ENCODE results near the gene MMP12.

The MMP12 gene

DNA sequence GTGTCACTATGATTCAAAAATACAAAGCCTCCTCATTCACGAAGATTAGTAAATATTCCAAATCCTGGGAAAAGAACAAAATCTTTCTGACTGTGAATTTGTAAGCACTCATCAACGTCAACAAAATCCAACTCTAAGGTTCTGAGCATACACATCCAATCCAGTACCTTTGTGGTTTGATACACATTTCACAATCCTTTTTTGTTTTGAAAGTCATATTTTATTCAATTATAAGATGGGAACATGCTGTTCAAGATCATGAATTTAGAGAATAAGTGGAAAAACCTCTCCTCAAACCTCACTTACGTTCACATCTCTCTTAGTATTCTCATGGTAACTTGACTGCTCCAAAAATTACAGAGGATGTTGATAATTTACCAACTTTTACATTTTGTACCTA is 21.7 kb downstream of the MMP12 start:
- WGBS, 2 experiments, result 92 to 94% methylated on average over 2 to 3 of the region's 3 CpGs
- H3K36me3 ChIP-seq (ENCODE audit: control insufficient read depth, insufficient read depth, low read length), result no peaks in the 10 kb centered on the region
- H3K9me3 ChIP-seq (ENCODE audit: control insufficient read depth, low read length), result no peaks in the 10 kb centered on the region
- no peaks in the 10 kb centered on the region for H3K4me1 ChIP-seq (ENCODE audit: control insufficient read depth, insufficient read depth, low read length)
- H3K27me3 ChIP-seq (ENCODE audit: control insufficient read depth, insufficient read depth, low read length, poor library complexity, severe bottlenecking), result no peaks in the 10 kb centered on the region
- H3K27ac ChIP-seq (ENCODE audit: insufficient read depth, low read depth, low read length, poor library complexity, severe bottlenecking), result no peak overlapping the region
- no peak overlapping the region for H3K4me3 ChIP-seq (ENCODE audit: insufficient read depth, low read depth, low read length)

DNA sequence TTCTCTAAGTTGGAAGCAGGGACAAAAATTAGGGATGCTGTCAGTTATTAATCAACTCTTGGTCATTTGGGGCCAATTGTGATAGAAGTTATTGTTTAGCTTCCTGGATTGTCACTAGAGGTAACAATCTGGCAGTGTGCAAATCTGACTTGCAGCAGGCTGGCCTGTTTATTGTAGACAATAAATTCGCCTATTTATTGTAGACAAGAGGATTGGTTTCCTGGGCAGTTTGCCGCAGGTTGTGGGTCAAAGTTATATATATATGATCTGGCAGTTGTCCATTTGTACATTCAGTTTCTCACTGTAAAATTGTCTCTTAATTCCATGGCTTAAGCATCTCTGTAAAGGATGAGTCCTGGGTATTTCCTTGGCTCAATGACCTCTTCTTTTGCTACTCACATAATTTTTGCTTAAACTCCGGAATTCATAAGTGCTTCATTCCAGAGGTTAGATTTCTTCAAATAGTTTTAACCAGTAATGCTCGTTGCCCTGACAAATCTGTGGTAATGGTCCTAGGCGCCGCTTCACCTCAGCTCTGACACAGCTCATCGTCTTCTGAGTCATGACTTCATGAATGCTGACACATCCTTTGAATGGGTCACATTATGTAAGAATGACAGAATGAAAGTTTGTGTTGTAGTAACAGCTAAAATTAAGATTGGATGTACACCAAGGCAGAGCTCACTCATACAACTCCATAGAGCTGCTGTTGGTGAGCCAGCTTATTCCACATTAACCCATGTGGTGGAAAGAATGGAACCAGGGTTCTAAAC is 23.6 kb downstream of the MMP12 start:
- no peaks in the 10 kb centered on the region for H3K9me3 ChIP-seq (ENCODE audit: control insufficient read depth, low read length)
- H3K27ac ChIP-seq (ENCODE audit: insufficient read depth, low read depth, low read length, poor library complexity, severe bottlenecking), result no peak overlapping the region
- WGBS, 2 experiments, result 95 to 96% methylated on average over 7 of the region's 7 CpGs
- H3K4me3 ChIP-seq (ENCODE audit: insufficient read depth, low read depth, low read length), result no peak overlapping the region
- no peaks in the 10 kb centered on the region for H3K4me1 ChIP-seq (ENCODE audit: control insufficient read depth, insufficient read depth, low read length)
- H3K36me3 ChIP-seq (ENCODE audit: control insufficient read depth, insufficient read depth, low read length), result no peaks in the 10 kb centered on the region
- H3K27me3 ChIP-seq (ENCODE audit: control insufficient read depth, insufficient read depth, low read length, poor library complexity, severe bottlenecking), result no peaks in the 10 kb centered on the region

DNA sequence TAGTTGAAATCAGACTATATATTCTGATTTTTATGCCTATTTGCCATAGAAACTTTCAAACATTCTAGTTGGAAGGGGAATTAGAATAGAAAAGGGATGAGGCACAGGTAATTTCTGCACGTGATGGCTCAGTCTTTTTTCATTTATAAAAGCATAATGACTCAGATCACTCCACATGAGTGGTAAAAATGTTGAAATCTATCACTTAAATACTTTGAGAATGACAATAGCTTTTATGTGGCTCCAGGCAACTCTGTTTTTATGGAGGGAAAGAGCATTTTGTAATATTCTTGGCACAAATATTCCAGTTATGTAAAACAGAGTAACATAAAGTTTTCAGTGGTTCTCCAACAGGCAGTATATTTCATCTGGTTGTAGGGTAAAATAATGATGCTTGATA is 25.5 kb downstream of the MMP12 start:
- Histone ChIP-seq H3K4me3 (ENCODE audit: insufficient read depth, low read depth, low read length) (no peak overlapping the region), H3K27me3 (ENCODE audit: control insufficient read depth, insufficient read depth, low read length, poor library complexity, severe bottlenecking) (no peaks in the 10 kb centered on the region), H3K9me3 (ENCODE audit: control insufficient read depth, low read length) (no peaks in the 10 kb centered on the region), H3K27ac (ENCODE audit: insufficient read depth, low read depth, low read length, poor library complexity, severe bottlenecking) (no peak overlapping the region), H3K4me1 (ENCODE audit: control insufficient read depth, insufficient read depth, low read length) (no peaks in the 10 kb centered on the region), H3K36me3 (ENCODE audit: control insufficient read depth, insufficient read depth, low read length) (no peaks in the 10 kb centered on the region)
- no CpG with 5 or more reads among the region's 1 CpG for WGBS, 2 experiments

DNA sequence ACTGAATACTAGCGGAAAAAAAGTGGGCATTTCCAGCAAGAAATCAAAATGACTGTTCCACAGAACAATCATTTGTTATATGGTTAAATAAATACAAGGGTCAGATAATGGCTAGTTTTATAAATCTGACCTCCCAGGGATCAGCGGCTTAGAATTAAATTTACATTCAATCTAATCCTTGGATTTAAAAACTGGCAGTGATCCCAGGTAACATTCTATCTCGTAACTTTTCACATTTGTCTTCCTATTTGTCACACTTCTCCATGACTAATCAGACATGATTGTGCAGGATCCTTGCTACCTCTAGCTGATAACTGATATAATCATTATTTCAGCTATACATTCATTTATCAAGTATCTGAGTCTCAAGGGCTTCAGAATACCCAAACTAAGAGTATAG is 28.5 kb downstream of the MMP12 start:
- Histone ChIP-seq H3K4me1 (ENCODE audit: control insufficient read depth, insufficient read depth, low read length) (no peaks in the 10 kb centered on the region), H3K9me3 (ENCODE audit: control insufficient read depth, low read length) (no peaks in the 10 kb centered on the region), H3K4me3 (ENCODE audit: insufficient read depth, low read depth, low read length) (no peak overlapping the region), H3K27ac (ENCODE audit: insufficient read depth, low read depth, low read length, poor library complexity, severe bottlenecking) (no peak overlapping the region), H3K27me3 (ENCODE audit: control insufficient read depth, insufficient read depth, low read length, poor library complexity, severe bottlenecking) (no peaks in the 10 kb centered on the region), H3K36me3 (ENCODE audit: control insufficient read depth, insufficient read depth, low read length) (no peaks in the 10 kb centered on the region)
- whole genome bisulfite sequencing, 2 experiments, result 82 to 87% methylated on average over 3 of the region's 3 CpGs

DNA sequence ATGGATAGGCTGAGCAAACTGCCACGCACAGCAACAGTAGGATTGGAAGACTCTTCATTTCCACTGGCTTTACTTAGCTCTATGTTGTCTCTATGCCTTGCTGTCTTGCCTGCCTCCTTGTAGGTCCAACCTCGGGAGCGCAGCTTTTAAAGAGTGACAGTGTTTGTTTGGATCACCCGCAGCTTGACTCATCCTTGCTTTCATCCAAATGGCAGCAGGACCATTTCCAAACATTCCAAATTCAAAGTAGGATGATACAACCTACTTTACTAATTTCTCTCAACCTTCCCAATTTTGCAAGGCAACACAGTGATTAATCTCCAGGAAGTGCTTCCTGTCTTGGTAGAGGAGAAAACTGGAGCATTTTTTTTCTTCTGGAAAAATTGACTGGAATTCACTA is 31.3 kb downstream of the MMP12 start, which contains the start of gene MMP3:
Gene MMP3, minus strand, starts transcription at position 121 of the 400 bp plus-strand sequence. Its CDS starts 63 bp downstream, at position 58.
- Histone ChIP-seq H3K4me1 (ENCODE audit: control insufficient read depth, insufficient read depth, low read length) (no peaks in the 10 kb centered on the region), H3K27ac (ENCODE audit: insufficient read depth, low read depth, low read length, poor library complexity, severe bottlenecking) (no peak within 1 kb of the TSS), H3K4me3 (ENCODE audit: insufficient read depth, low read depth, low read length) (no peak within 1 kb of the TSS), H3K27me3 (ENCODE audit: control insufficient read depth, insufficient read depth, low read length, poor library complexity, severe bottlenecking) (no peaks in the 10 kb centered on the region), H3K9me3 (ENCODE audit: control insufficient read depth, low read length) (no peaks in the 10 kb centered on the region), H3K36me3 (ENCODE audit: control insufficient read depth, insufficient read depth, low read length) (no peaks in the 10 kb centered on the region)
- WGBS, 2 experiments, result 93% methylated on average over 4 of the region's 4 CpGs

DNA sequence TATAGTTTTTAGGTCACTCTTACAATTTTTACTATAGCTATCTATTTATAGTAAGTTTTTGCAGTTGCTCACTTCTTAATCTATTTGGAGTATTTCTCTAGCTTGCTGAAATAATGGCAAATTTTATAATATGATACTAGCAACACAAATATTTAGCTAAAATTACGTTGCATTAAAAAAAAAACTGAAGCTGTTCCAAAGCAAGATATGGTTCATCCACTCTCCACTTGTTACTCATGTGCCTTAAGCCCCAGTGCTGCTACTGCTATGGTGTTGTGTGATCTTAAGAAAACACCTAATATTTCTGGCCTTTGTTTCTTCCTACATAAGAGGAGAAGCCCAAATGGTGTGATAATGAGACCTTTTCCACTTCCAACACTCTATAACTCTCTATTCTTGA is 31.9 kb downstream of the MMP12 start:
- Histone ChIP-seq H3K9me3 (ENCODE audit: control insufficient read depth, low read length) (no peaks in the 10 kb centered on the region), H3K27me3 (ENCODE audit: control insufficient read depth, insufficient read depth, low read length, poor library complexity, severe bottlenecking) (no peaks in the 10 kb centered on the region), H3K4me3 (ENCODE audit: insufficient read depth, low read depth, low read length) (no peak overlapping the region), H3K4me1 (ENCODE audit: control insufficient read depth, insufficient read depth, low read length) (no peaks in the 10 kb centered on the region), H3K27ac (ENCODE audit: insufficient read depth, low read depth, low read length, poor library complexity, severe bottlenecking) (no peak overlapping the region), H3K36me3 (ENCODE audit: control insufficient read depth, insufficient read depth, low read length) (no peaks in the 10 kb centered on the region)
- WGBS, 2 experiments, result 75 to 93% methylated on average over 1 of the region's 1 CpG

DNA sequence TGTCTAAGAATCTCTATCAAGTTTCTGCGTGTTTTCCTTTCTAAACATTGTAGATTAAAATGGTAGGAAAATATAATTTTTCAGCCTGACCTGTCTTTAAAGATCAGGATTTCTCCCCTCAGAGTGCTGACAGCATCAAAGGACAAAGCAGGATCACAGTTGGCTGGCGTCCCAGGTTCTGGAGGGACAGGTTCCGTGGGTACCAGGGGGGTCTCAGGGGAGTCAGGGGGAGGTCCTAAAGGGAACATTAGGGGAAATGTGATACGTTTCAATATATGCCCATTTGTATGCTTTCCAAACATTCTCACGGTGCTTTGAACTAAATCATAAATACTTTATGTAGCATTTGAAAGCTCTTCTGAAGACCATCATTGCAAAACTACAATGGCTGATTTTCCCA is 34.8 kb downstream of the MMP12 start:
- Histone ChIP-seq H3K36me3 (ENCODE audit: control insufficient read depth, insufficient read depth, low read length) (no peaks in the 10 kb centered on the region), H3K27ac (ENCODE audit: insufficient read depth, low read depth, low read length, poor library complexity, severe bottlenecking) (no peak overlapping the region), H3K9me3 (ENCODE audit: control insufficient read depth, low read length) (no peaks in the 10 kb centered on the region), H3K4me3 (ENCODE audit: insufficient read depth, low read depth, low read length) (no peak overlapping the region), H3K4me1 (ENCODE audit: control insufficient read depth, insufficient read depth, low read length) (peaks cover 14% of the 10 kb centered on the region), H3K27me3 (ENCODE audit: control insufficient read depth, insufficient read depth, low read length, poor library complexity, severe bottlenecking) (no peaks in the 10 kb centered on the region)
- WGBS, 2 experiments, result 83 to 93% methylated on average over 4 to 5 of the region's 5 CpGs

DNA sequence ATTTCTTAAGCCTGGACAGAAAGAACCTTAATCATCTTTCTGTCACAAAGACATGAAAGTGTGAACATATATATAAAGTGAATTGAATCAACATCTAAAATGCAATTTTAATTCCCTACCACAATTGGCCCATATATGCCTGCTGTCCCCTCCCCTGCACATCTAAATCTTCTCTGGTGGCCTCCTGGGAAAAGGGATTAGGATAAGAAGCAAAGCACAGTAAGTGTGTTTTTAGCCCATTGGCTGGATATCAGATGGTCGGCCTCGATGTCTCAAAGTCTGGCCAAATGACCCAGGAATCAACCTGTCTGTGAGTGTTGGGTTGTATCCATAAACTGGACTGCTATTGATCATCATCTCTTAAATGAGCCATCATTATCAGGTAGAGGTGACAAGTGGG is 37.1 kb downstream of the MMP12 start:
- Histone ChIP-seq H3K9me3 (ENCODE audit: control insufficient read depth, low read length) (no peaks in the 10 kb centered on the region), H3K4me3 (ENCODE audit: insufficient read depth, low read depth, low read length) (no peak overlapping the region), H3K27me3 (ENCODE audit: control insufficient read depth, insufficient read depth, low read length, poor library complexity, severe bottlenecking) (no peaks in the 10 kb centered on the region), H3K27ac (ENCODE audit: insufficient read depth, low read depth, low read length, poor library complexity, severe bottlenecking) (no peak overlapping the region), H3K4me1 (ENCODE audit: control insufficient read depth, insufficient read depth, low read length) (peaks cover 14% of the 10 kb centered on the region), H3K36me3 (ENCODE audit: control insufficient read depth, insufficient read depth, low read length) (no peaks in the 10 kb centered on the region)
- 89 to 95% methylated on average over 2 of the region's 2 CpGs for WGBS, 2 experiments

DNA sequence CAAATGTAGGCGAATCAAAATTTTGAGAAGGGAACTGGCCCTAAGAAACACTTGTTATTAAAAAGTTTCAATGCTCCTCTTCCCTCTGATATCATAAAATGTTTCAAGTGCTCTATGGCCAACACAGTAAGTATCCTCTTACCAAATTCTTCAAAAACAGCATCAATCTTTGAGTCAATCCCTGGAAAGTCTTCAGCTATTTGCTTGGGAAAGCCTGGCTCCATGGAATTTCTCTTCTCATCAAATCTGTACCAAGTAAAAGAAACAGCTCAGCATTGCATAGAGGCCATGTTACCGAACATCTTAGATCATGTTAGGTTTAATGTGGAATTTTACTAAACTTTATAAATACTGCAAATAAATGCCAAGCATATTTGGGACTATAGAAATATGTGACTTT is 37.6 kb downstream of the MMP12 start:
- WGBS, 2 experiments, result 92 to 100% methylated on average over 1 to 2 of the region's 2 CpGs
- Histone ChIP-seq H3K27ac (ENCODE audit: insufficient read depth, low read depth, low read length, poor library complexity, severe bottlenecking) (no peak overlapping the region), H3K4me1 (ENCODE audit: control insufficient read depth, insufficient read depth, low read length) (peaks cover 14% of the 10 kb centered on the region), H3K9me3 (ENCODE audit: control insufficient read depth, low read length) (no peaks in the 10 kb centered on the region), H3K36me3 (ENCODE audit: control insufficient read depth, insufficient read depth, low read length) (no peaks in the 10 kb centered on the region), H3K27me3 (ENCODE audit: control insufficient read depth, insufficient read depth, low read length, poor library complexity, severe bottlenecking) (no peaks in the 10 kb centered on the region), H3K4me3 (ENCODE audit: insufficient read depth, low read depth, low read length) (no peak overlapping the region)

DNA sequence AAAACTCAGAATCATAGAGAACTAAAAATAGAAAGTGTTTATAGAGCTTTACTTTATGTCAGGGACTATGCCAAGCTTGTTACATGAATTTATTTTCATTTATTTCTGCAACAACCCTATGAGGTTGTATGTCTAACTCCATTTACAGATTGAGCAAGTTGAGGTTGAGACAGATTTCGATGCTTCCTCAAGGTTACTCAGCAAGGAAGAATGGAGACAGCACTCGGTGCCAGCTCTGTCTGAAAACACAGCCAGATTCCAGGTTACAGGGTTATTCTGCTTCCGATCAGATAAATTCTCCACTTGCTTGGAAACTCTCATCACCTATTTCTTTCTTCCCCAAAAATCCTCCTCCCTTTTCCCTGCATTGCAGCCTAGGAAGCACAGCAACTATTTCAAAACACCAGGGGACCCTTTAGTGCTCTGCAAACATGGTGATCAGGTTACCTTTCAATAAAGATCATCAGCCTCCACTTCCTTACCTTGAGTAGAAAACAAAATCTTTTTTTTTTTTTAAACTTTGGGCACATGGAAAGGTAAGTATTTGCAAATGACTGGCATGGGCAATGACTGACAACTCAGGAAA is 38.4 kb downstream of the MMP12 start:
- Histone ChIP-seq H3K27ac (ENCODE audit: insufficient read depth, low read depth, low read length, poor library complexity, severe bottlenecking) (no peak overlapping the region), H3K4me1 (ENCODE audit: control insufficient read depth, insufficient read depth, low read length) (peaks cover 14% of the 10 kb centered on the region), H3K4me3 (ENCODE audit: insufficient read depth, low read depth, low read length) (no peak overlapping the region), H3K27me3 (ENCODE audit: control insufficient read depth, insufficient read depth, low read length, poor library complexity, severe bottlenecking) (no peaks in the 10 kb centered on the region), H3K9me3 (ENCODE audit: control insufficient read depth, low read length) (no peaks in the 10 kb centered on the region), H3K36me3 (ENCODE audit: control insufficient read depth, insufficient read depth, low read length) (no peaks in the 10 kb centered on the region)
- 71 to 77% methylated on average over 3 of the region's 3 CpGs for WGBS, 2 experiments

Measured in ectodermal cell (in vitro differentiated cells).